ENCODE data around the gene CBL. TPM values are rescaled to one million over a fixed set of nuclear protein-coding genes. Genes with fewer than 3 reads are reported as not detected.
"Not testable (repeated sequence)": the region's sequence is repeated elsewhere in the genome, so short reads cannot be mapped to it uniquely, and the experiment has no call there.

CBL gene
- total RNA-seq, 1 donor from 2014 or later: 27.8 TPM

DNA sequence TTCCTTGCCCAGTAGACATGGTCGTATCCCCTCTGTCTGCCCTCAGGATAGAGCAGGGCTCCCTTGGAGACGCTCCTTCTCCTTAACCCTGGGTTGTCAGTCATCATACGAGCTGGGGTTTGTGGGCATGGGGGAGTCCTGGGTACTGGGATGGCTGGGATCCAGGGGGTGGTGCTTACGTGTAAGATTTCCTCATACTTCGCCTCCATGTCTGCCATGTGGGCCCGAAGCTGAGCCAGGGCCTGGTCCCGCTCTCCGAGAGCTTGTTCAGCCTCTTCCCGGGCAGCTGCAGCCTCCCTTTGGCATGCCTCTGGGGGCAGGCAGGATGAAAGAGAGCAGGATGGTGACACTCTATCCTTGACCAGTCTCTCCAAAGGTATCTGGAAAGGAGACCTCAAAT is 15.6 kb upstream of the CBL start:
- TF ChIP-seq, protein P1, sequence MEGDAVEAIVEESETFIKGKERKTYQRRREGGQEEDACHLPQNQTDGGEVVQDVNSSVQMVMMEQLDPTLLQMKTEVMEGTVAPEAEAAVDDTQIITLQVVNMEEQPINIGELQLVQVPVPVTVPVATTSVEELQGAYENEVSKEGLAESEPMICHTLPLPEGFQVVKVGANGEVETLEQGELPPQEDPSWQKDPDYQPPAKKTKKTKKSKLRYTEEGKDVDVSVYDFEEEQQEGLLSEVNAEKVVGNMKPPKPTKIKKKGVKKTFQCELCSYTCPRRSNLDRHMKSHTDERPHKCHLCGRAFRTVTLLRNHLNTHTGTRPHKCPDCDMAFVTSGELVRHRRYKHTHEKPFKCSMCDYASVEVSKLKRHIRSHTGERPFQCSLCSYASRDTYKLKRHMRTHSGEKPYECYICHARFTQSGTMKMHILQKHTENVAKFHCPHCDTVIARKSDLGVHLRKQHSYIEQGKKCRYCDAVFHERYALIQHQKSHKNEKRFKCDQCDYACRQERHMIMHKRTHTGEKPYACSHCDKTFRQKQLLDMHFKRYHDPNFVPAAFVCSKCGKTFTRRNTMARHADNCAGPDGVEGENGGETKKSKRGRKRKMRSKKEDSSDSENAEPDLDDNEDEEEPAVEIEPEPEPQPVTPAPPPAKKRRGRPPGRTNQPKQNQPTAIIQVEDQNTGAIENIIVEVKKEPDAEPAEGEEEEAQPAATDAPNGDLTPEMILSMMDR (IDR thresholded peaks at IDR 0.05): no peak
- H3K36me3 Mint-ChIP-seq (ENCODE audit: low read depth): no peaks in the 10 kb centered on the region
- H3K9me3 Mint-ChIP-seq: no peaks in the 10 kb centered on the region
- H3K4me1 Mint-ChIP-seq: no peaks in the 10 kb centered on the region
- DNase-seq (no peak), ATAC-seq (ENCODE audit: low read depth) (no peak)
- ChIA-PET CTCF (no interaction called here), POLR2A (no interaction called here)
- H3K4me3 Mint-ChIP-seq: no peak overlapping the region
- peaks cover 9% of the 10 kb centered on the region for H3K27me3 Mint-ChIP-seq
- no peak overlapping the region for H3K27ac Mint-ChIP-seq
- intact Hi-C loops (cut with micrococcal nuclease): no loop called here

DNA sequence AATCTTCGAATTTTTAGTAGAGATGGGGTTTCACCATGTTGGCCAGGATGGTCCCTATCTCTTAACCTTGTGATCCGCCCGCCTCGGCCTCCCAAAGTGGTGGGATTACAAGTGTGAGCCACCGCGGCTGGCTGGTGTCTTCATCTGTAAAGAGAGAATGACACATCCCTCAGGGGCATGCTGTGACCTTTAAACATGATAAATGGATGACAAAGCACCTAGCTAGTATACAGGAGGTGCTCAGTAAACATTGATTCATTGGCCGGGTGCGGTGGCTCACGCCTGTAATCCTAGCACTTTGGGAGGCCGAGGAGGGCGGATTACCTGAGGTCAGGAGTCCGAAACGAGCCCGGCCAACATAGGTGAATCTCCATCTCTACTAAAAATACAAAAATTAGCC is 14.9 kb upstream of the CBL start:
- H3K27me3 Mint-ChIP-seq; H3K4me1 Mint-ChIP-seq; H3K27ac Mint-ChIP-seq; intact Hi-C loops (cut with micrococcal nuclease); ATAC-seq (ENCODE audit: low read depth); H3K4me3 Mint-ChIP-seq; H3K9me3 Mint-ChIP-seq; DNase-seq; H3K36me3 Mint-ChIP-seq (ENCODE audit: low read depth); POLR2A ChIA-PET: not testable (repeated sequence)
- CTCF ChIA-PET: interaction anchor here (1.5 kb wide), 1 partner anchor 106 kb away, joined by 5 read pairs; the partner anchor contains the start of gene HMBS

DNA sequence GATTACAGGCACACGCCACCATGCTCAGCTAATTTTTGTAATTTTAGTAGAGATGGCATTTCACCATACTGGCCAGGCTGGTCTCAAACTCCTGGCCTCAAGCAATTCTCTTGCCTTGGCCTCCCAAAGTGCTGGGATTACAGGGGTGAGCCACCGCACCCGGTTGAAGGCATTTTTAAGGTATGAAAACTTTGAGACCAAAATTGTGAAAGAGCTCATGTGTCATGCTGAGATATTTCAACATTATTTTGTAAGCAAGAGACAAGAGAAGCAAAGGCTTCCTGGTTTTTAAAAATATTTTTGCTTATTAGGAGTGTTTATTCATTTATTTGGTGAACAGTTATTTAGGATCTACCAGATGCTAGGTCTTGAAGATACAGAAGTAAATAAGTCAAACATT is 14.0 kb upstream of the CBL start:
- Mint-ChIP-seq H3K9me3 (no peaks in the 10 kb centered on the region), H3K4me3 (no peak overlapping the region), H3K4me1 (peaks cover 5% of the 10 kb centered on the region), H3K36me3 (ENCODE audit: low read depth) (no peaks in the 10 kb centered on the region), H3K27ac (no peak overlapping the region), H3K27me3 (peaks cover 2% of the 10 kb centered on the region)
- intact Hi-C loops (cut with micrococcal nuclease): no loop called here
- ChIA-PET CTCF (interaction anchor here (1.5 kb wide), 1 partner anchor 107 kb away, joined by 5 read pairs; the partner anchor contains the start of gene HMBS), POLR2A (no interaction called here)
- no peak for DNase-seq
- no peak for ATAC-seq (ENCODE audit: low read depth)
- TF ChIP-seq, protein P1 (IDR thresholded peaks at IDR 0.05): no peak

DNA sequence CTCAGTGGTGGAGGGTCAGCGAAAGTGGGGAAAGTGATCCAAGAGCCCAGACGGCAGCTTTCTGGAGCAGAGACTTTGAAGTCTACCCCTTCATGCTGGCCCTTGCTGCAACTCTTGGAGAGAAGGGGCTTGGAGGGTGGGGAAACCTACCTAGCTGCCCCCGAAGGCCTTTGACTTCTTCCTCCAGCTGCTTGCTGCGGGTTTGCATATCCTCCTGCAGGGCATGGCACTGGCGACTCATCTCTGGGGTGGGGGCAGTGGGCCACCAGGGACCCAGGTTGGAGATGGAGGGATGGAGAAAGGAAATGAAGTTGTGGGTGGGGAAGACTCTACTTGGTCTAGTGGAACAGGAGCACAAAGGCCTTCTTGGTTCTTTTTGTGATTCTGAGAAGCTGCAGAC is 13.1 kb upstream of the CBL start:
- peaks cover 5% of the 10 kb centered on the region for H3K4me1 Mint-ChIP-seq
- H3K27ac Mint-ChIP-seq: no peak overlapping the region
- ChIA-PET CTCF (interaction anchor here (1.3 kb wide), 1 partner anchor 24 kb away, joined by 4 read pairs; the partner anchor contains the start of gene NLRX1), POLR2A (no interaction called here)
- TF ChIP-seq, protein P1 (IDR thresholded peaks at IDR 0.05): no peak
- H3K27me3 Mint-ChIP-seq: no peaks in the 10 kb centered on the region
- H3K9me3 Mint-ChIP-seq: no peaks in the 10 kb centered on the region
- ATAC-seq (ENCODE audit: low read depth) (no peak), DNase-seq (no peak)
- H3K4me3 Mint-ChIP-seq: no peak overlapping the region
- intact Hi-C loops (cut with micrococcal nuclease): no loop called here
- H3K36me3 Mint-ChIP-seq (ENCODE audit: low read depth): no peaks in the 10 kb centered on the region

DNA sequence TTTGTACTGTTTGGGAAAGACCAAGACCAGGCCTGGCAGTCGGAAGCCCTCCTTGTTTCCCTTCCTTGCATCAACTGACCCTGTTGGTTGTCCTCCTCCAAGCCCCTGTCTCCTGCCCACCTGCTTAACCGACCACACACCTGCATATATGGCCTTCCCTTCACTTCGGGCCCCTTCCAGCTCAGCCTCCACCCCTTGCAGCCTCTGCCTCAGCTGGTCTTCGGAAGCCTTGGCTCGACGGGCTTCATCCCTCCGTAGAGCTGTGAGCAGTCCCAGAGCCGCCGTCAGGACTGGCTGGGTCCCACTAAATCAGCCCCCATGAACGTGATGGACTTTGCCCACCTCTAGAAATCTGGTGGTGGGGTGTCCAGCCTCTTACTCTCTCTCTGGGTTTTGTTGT is 12.5 kb upstream of the CBL start:
- H3K36me3 Mint-ChIP-seq (ENCODE audit: low read depth): no peaks in the 10 kb centered on the region
- ChIA-PET CTCF (interaction anchor here (1.3 kb wide), 1 partner anchor 25 kb away, joined by 4 read pairs; the partner anchor contains the start of gene NLRX1), POLR2A (no interaction called here)
- intact Hi-C loops (cut with micrococcal nuclease): no loop called here
- H3K9me3 Mint-ChIP-seq: no peaks in the 10 kb centered on the region
- TF ChIP-seq, protein P1 (IDR thresholded peaks at IDR 0.05): no peak
- H3K27ac Mint-ChIP-seq: no peak overlapping the region
- ATAC-seq (ENCODE audit: low read depth) (no peak), DNase-seq (no peak)
- H3K4me1 Mint-ChIP-seq: peaks cover 5% of the 10 kb centered on the region
- no peak overlapping the region for H3K4me3 Mint-ChIP-seq
- H3K27me3 Mint-ChIP-seq: no peaks in the 10 kb centered on the region
